HepG2 (cell line): ENCODE results near the gene CNN3. TPM values are rescaled to one million over a fixed set of nuclear protein-coding genes. Genes with fewer than 3 reads are reported as not detected.
A peak's percentile ranks its signal among the peaks of the same experiment; 100 is the strongest.

ENCODE experiments used
- ATRX ChIP-seq: sonication (generic); formaldehyde crosslinking; IDR thresholded peaks from 2 replicates; pipeline ENCODE4 v1.4.0; 2020; ENCODE audit warnings: missing genetic modification reagents, borderline replicate concordance
- FOXM1 ChIP-seq: sonication (generic); formaldehyde crosslinking; IDR thresholded peaks from 2 replicates; pipeline ENCODE4 v1.5.0; 2020; ENCODE audit warnings: missing genetic modification reagents
- MED1 ChIP-seq: sonication (generic); formaldehyde crosslinking; IDR thresholded peaks from 2 replicates; pipeline ENCODE4 v1.4.0; 2020; ENCODE audit warnings: missing genetic modification reagents
- SALL1 ChIP-seq: sonication (generic); formaldehyde crosslinking; IDR thresholded peaks from 2 replicates; pipeline ENCODE4 v1.8.0; 2022; ENCODE audit warnings: mild to moderate bottlenecking, missing genetic modification reagents
- SMARCC2 ChIP-seq: fragments of 450-650 bp; IDR thresholded peaks from 2 replicates; pipeline ENCODE4 v1.6.1; 2017; ENCODE audit warnings: antibody characterized with exemption, mild to moderate bottlenecking
- TEAD3 ChIP-seq: optimal IDR thresholded peaks from 2 replicates; pipeline ENCODE3; 2016; ENCODE audit warnings: borderline replicate concordance
- ZFP41 ChIP-seq: sonication (generic); formaldehyde crosslinking; IDR thresholded peaks from 2 replicates; pipeline ENCODE4 v1.4.0; 2020; ENCODE audit warnings: mild to moderate bottlenecking, missing genetic modification reagents, borderline replicate concordance
- ZNF160 ChIP-seq: sonication (generic); formaldehyde crosslinking; IDR thresholded peaks from 2 replicates; pipeline ENCODE4 v1.8.0; 2022; ENCODE audit warnings: mild to moderate bottlenecking, inconsistent platforms, missing genetic modification reagents
- ZNF557 ChIP-seq: sonication (generic); formaldehyde crosslinking; IDR thresholded peaks from 2 replicates; pipeline ENCODE4 v1.4.0; 2020; ENCODE audit warnings: missing genetic modification reagents
- ZNF614 ChIP-seq: IDR thresholded peaks from 2 replicates; pipeline ENCODE4 v1.6.1; 2018; ENCODE audit warnings: missing biosample characterization, missing genetic modification reagents, inconsistent platforms, borderline replicate concordance
- ZNF687 ChIP-seq: sonication (generic); formaldehyde crosslinking; IDR thresholded peaks from 2 replicates; pipeline ENCODE4 v1.5.1; 2020; ENCODE audit warnings: mild to moderate bottlenecking, missing genetic modification reagents, moderate library complexity
- polyA plus RNA-seq, 8 experiments: library from polyadenylated mRNA; depleted of rRNA in 3 of 8; stranded (reverse) in 7 of 8; unstranded in 1 of 8; fragments of >200 nt; fragmentation: Illumina TruSeq in 4 of 8; extraction: Trizol in 4 of 8; gene quantifications; 2 replicates each; pipeline versions ENCODE4 v1.2.1 to v1.2.3, GENCODE V29; 2011 to 2016; ENCODE audit warnings: low read depth in 4 of 8, missing spikeins in 1 of 8, mixed read lengths in 1 of 8; ENCODE audit not compliant: insufficient read depth in 1 of 8
- total RNA-seq, 5 experiments: library from RNA; depleted of rRNA; stranded (reverse); fragments of >200 nt; fragmentation: Illumina TruSeq; extraction: Trizol; gene quantifications; 2 replicates each; pipeline ENCODE4 v1.2.3, GENCODE V29; 2016; ENCODE audit warnings: low read depth in 1 of 5
- TF ChIP-seq, protein P1 (sequence below): sonication (generic); formaldehyde crosslinking; IDR thresholded peaks from 2 replicates; pipeline ENCODE4 v1.9.0; 2022; ENCODE audit warnings: low read depth, missing genetic modification reagents
- TF ChIP-seq, protein P2 (sequence below): sonication (generic); formaldehyde crosslinking; IDR thresholded peaks from 2 replicates; pipeline ENCODE4; 2020; ENCODE audit warnings: missing genetic modification reagents, mild to moderate bottlenecking, borderline replicate concordance
- TF ChIP-seq, protein P3 (sequence below): sonication (generic); formaldehyde crosslinking; IDR thresholded peaks from 2 replicates; pipeline ENCODE4 v1.4.0; 2020; ENCODE audit warnings: missing genetic modification reagents
- TF ChIP-seq, protein P4 (sequence below): sonication (generic); formaldehyde crosslinking; IDR thresholded peaks from 2 replicates; pipeline ENCODE4 v1.5.0; 2020; ENCODE audit warnings: missing genetic modification reagents

The CNN3 gene
- total and polyA plus RNA-seq, 2 of the 13 experiments (the other 11 are each of a cell fraction or from before 2014, with no cell fraction given): 113 to 223 TPM

- TF ChIP-seq, protein P1, sequence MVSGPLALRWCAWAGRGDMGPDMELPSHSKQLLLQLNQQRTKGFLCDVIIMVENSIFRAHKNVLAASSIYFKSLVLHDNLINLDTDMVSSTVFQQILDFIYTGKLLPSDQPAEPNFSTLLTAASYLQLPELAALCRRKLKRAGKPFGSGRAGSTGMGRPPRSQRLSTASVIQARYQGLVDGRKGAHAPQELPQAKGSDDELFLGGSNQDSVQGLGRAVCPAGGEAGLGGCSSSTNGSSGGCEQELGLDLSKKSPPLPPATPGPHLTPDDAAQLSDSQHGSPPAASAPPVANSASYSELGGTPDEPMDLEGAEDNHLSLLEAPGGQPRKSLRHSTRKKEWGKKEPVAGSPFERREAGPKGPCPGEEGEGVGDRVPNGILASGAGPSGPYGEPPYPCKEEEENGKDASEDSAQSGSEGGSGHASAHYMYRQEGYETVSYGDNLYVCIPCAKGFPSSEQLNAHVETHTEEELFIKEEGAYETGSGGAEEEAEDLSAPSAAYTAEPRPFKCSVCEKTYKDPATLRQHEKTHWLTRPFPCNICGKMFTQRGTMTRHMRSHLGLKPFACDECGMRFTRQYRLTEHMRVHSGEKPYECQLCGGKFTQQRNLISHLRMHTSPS (CRISPR knock-in tag): no peak
- TF ChIP-seq ZNF614 (CRISPR knock-in tag) (0 out of 2 replicates have a peak, but pooled peaks have one; percentile 10), ZNF557 (0 out of 2 replicates have a peak, but pooled peaks have one; percentile 25), ZNF687 (CRISPR knock-in tag) (peak; percentile 51; the same call in 1 of the 2 replicates), MED1 (CRISPR knock-in tag) (peak; percentile 48), ZFP41 (CRISPR knock-in tag) (no peak), ATRX (CRISPR knock-in tag) (no peak), TEAD3 (peak; percentile 96), SALL1 (CRISPR knock-in tag) (peak; percentile 31; the same call in 1 of the 2 replicates), SMARCC2 (no peak), FOXM1 (CRISPR knock-in tag) (no peak), ZNF160 (CRISPR knock-in tag) (peak; percentile 30; the same call in 1 of the 2 replicates)
- TF ChIP-seq, protein P2, sequence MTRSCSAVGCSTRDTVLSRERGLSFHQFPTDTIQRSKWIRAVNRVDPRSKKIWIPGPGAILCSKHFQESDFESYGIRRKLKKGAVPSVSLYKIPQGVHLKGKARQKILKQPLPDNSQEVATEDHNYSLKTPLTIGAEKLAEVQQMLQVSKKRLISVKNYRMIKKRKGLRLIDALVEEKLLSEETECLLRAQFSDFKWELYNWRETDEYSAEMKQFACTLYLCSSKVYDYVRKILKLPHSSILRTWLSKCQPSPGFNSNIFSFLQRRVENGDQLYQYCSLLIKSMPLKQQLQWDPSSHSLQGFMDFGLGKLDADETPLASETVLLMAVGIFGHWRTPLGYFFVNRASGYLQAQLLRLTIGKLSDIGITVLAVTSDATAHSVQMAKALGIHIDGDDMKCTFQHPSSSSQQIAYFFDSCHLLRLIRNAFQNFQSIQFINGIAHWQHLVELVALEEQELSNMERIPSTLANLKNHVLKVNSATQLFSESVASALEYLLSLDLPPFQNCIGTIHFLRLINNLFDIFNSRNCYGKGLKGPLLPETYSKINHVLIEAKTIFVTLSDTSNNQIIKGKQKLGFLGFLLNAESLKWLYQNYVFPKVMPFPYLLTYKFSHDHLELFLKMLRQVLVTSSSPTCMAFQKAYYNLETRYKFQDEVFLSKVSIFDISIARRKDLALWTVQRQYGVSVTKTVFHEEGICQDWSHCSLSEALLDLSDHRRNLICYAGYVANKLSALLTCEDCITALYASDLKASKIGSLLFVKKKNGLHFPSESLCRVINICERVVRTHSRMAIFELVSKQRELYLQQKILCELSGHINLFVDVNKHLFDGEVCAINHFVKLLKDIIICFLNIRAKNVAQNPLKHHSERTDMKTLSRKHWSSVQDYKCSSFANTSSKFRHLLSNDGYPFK (CRISPR knock-in tag): no peak
- TF ChIP-seq, protein P3, sequence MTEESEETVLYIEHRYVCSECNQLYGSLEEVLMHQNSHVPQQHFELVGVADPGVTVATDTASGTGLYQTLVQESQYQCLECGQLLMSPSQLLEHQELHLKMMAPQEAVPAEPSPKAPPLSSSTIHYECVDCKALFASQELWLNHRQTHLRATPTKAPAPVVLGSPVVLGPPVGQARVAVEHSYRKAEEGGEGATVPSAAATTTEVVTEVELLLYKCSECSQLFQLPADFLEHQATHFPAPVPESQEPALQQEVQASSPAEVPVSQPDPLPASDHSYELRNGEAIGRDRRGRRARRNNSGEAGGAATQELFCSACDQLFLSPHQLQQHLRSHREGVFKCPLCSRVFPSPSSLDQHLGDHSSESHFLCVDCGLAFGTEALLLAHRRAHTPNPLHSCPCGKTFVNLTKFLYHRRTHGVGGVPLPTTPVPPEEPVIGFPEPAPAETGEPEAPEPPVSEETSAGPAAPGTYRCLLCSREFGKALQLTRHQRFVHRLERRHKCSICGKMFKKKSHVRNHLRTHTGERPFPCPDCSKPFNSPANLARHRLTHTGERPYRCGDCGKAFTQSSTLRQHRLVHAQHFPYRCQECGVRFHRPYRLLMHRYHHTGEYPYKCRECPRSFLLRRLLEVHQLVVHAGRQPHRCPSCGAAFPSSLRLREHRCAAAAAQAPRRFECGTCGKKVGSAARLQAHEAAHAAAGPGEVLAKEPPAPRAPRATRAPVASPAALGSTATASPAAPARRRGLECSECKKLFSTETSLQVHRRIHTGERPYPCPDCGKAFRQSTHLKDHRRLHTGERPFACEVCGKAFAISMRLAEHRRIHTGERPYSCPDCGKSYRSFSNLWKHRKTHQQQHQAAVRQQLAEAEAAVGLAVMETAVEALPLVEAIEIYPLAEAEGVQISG (CRISPR knock-in tag): no peak
- TF ChIP-seq, protein P4, sequence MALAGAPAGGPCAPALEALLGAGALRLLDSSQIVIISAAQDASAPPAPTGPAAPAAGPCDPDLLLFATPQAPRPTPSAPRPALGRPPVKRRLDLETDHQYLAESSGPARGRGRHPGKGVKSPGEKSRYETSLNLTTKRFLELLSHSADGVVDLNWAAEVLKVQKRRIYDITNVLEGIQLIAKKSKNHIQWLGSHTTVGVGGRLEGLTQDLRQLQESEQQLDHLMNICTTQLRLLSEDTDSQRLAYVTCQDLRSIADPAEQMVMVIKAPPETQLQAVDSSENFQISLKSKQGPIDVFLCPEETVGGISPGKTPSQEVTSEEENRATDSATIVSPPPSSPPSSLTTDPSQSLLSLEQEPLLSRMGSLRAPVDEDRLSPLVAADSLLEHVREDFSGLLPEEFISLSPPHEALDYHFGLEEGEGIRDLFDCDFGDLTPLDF (CRISPR knock-in tag): peak; percentile 32; the same call in 1 of the 2 replicates
These were observed 1.3 kb downstream of the CNN3 start (continued) for GRCh38 chr1:94925561-94926125.
